ENCODE data around the gene SLC66A1. TPM values are rescaled to one million over a fixed set of nuclear protein-coding genes. Genes with fewer than 3 reads are reported as not detected.

The SLC66A1 gene
- polyA plus RNA-seq, 4 donors = 12.0 to 15.7 (median 12.3) TPM

- DNase-seq (ENCODE audit: low read depth in 4 of 4, low spot score in 3 of 4) = no peak
These were observed 62.1 kb downstream of the SLC66A1 start for GRCh38 chr1:19374083-19374801.

- DNase-seq (ENCODE audit: low read depth in 4 of 4, low spot score in 3 of 4) = no peak
These were observed 62.8 kb downstream of the SLC66A1 start for GRCh38 chr1:19374926-19375325.

- DNase-seq (ENCODE audit: low read depth in 4 of 4, low spot score in 3 of 4) = no peak
These were observed 63.7 kb downstream of the SLC66A1 start for GRCh38 chr1:19375631-19376400.

- DNase-seq (ENCODE audit: low read depth in 4 of 4, low spot score in 3 of 4) = no peak
These were observed 64.6 kb downstream of the SLC66A1 start for GRCh38 chr1:19376428-19377372.

- DNase-seq (ENCODE audit: low read depth in 4 of 4, low spot score in 3 of 4) = no peak
These were observed 65.9 kb downstream of the SLC66A1 start for GRCh38 chr1:19377812-19378718.

Other genes with a start within 250 kb of the SLC66A1 start
- gene UBR4, start 102.1 kb upstream of the SLC66A1 start, polyA plus RNA-seq (ENCODE audit: insufficient read length in 4 of 4) = 100 to 1,000 TPM; 111 to 132 (median 118) TPM
- 10 to 100 TPM; 46.0 to 50.7 (median 49.1) TPM for gene EMC1, start 60.8 kb upstream of the SLC66A1 start, polyA plus RNA-seq (ENCODE audit: insufficient read length in 4 of 4)
- gene MRTO4, start 60.5 kb upstream of the SLC66A1 start, polyA plus RNA-seq (ENCODE audit: insufficient read length in 4 of 4) = 10 to 100 TPM; 27.0 to 29.3 (median 28.2) TPM
- 1 to 10 TPM; 1.0 to 1.3 (median 1.1) TPM for gene AKR7A3, start 23.6 kb upstream of the SLC66A1 start, polyA plus RNA-seq (ENCODE audit: insufficient read length in 4 of 4)
- gene AKR7A2, start 182 bp upstream of the SLC66A1 start, polyA plus RNA-seq (ENCODE audit: insufficient read length in 4 of 4) = 100 to 1,000 TPM in 1 of 4 donors, 10 to 100 TPM in 3; 80.6 to 103 (median 85.7) TPM
- gene CAPZB, start 173.2 kb downstream of the SLC66A1 start, polyA plus RNA-seq (ENCODE audit: insufficient read length in 4 of 4) = 100 to 1,000 TPM; 248 to 277 (median 264) TPM